Activated CD4-positive, alpha-beta T cell treated with anti-CD3 and anti-CD28 coated beads, Interleukin-2, Interleukin-4, amounts not matched to agents 100 ng/mL and 50 ng/mL, durations not matched to agents 16 hours and 8 hours (primary cell): Measurements from ENCODE around the gene ZNF253.
"Not testable (repeated sequence)": the region's sequence is repeated elsewhere in the genome, so short reads cannot be mapped to it uniquely, and the experiment has no call there.

Experiments
- DNase-seq: peaks from one replicate; pipeline ENCODE4 v3.0.0-alpha.2; 2020; ENCODE audit warnings: low spot score

The ZNF253 gene

GRCh38 chr19:19865750-19866610 is at the start of gene ZNF253:
TSS of gene ZNF253 (plus strand) at chr19:19865882. CDS start at chr19:19865997, 115 bp downstream.
- peak; percentile 94 for DNase-seq

DNA sequence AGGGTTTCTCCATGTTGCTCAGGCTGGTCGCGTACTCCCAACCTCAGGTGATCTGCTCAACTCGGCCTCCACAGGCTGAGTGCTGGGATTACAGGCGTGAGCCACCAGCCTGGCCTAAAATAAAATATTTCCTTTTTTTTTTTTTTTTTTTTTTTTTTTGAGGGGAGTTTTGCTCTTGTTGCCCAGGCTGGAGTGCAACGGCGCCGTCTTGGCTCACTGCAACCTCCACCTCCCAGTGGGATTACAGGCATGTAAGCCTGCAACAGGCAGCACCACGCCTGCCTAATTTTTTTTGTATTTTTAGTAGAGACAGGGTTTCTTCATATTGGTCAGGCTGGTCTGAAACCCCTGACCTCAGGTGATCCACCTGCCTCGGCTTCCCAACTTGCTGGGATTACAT is 49.0 kb upstream of the ZNF253 start:
- DNase-seq = no peak

DNA sequence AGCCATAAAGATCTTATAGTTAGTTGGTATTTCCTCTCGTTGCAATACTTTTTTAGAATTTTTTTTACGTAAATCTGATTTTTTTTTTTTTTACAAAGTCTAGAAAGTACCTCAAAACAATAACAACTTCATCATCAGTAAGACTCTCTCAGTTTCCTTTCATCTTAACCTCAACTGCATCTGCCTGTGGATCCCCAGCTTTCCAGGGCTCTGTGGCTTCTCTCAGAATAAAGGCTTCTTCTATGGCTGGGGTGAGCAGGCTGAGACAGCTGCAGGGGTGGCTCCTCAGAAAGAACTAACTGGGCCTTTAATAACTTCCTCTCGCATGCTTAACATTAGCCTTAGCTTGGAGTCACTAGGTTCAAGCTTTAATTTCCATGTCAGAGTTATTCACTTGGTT is 48.3 kb upstream of the ZNF253 start:
- DNase-seq = no peak

GRCh38 chr19:19820774-19821320 is 44.8 kb upstream of the ZNF253 start:
- DNase-seq = no peak

DNA sequence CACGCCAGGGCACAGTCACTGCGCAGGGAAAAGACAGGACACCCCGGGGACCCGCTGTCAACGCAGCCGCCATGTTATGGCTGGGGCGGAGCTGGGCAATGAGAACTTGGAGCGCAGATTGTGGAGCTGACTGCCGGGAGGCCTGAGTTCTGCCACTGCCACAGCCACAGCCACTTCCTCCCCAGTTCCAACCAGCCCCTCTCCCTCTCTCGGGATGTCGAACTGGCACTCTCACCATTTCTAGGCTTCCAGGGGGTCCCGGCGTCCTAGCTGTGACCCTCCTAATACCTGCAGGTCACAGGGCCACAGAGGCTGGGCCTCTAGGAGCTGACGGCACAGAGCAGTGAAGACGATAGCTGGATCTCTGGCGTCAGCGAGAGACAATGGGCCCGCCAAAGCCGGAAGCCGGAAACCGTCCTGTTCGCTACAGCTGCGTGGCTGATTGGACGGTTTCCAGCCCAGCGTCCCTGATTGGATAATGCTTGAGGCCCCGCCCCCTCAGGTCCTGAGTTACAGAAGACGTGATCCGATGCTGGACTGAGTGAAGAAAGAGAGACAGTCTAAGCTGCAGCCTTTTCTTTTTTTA is 44.2 kb upstream of the ZNF253 start, which contains the start of gene ZNF506:
ZNF506 (minus strand) TSS at position 385 of the 586 bp plus-strand sequence; CDS start at position 238, 147 bp downstream.
- DNase-seq = peak; percentile 90

GRCh38 chr19:19821976-19822375 is 43.7 kb upstream of the ZNF253 start:
- DNase-seq = not testable (repeated sequence)

GRCh38 chr19:19823916-19824315 is 41.8 kb upstream of the ZNF253 start:
- no peak for DNase-seq

DNA sequence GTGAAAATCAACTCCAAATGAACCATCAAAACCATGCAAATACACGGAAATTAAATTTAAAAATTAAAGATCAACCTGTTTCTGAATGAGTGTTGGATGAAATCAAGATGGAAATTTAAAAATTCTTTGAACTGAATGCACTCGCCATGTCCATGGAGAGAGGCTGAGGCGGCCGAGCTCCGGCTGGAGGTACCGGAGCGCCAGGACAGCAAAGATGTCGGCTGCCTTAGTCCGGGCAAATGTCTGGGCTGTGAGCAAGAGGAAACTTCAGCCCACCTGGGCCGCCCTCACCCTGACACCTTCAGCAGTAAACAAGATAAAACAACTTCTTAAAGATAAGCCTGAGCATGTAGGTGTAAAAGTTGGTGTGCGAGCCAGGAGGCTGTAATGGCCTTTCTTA is 38.8 kb upstream of the ZNF253 start:
- DNase-seq = no peak

- DNase-seq = no peak
Measured at GRCh38 chr19:19835560-19836038, 30.1 kb upstream of the ZNF253 start.

- DNase-seq = no peak
Measured at GRCh38 chr19:19847781-19848180, 17.9 kb upstream of the ZNF253 start.

GRCh38 chr19:19849056-19849455 is 16.6 kb upstream of the ZNF253 start:
- no peak for DNase-seq

DNA sequence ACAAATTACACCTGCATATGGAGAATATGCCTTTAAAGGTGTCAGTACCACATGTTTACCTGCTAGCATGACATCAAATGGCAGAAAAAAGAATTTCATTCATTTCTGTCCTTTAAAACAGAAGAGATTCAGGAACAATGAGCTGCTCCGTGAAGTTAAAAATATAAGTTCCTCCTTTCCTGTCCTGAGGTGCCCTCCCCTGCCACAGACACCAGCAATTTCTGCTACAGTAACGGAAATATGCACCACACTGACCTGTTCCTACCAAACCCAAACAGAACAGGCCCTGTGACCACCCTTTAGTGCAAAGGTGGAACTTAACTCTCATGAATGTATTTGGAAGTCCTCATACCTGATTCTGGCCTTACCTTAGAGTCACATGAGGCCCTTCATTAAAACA is 13.9 kb upstream of the ZNF253 start:
- not testable (repeated sequence) for DNase-seq

- no peak for DNase-seq
Measured at GRCh38 chr19:19858751-19859150, 6.9 kb upstream of the ZNF253 start.

- peak; percentile 11 for DNase-seq
Measured at GRCh38 chr19:19860756-19861390, 4.8 kb upstream of the ZNF253 start.

DNA sequence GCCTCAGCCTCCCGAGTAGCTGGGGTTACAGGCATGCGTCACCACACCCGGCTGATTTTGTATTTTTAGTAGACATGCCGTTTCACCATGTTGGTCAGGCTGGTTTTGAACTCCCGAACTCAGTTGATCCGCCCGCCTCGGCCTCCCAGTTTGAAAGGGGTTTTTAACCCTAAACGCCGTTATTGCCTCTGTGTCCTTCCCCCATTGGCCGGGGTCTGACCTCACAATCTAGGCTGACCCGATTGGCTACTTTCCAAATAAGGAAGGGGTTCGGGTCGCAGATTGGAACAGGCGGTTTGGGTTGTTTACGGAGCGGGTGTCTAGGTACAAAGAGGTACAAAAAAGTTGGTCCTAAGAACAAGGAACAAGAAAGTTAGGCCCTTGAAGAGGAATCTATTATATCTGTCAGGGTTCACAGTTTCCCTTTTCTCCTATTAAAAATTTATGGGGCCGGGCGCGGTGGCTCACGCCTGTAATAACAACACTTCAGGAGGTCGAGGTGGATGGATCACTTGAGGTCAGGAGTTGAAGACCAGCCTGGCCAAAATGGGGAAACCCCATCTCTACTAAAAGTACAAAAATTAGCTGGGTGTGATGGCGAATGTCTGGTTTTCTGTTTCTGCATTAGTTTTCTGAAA is 1.0 kb downstream of the ZNF253 start:
- DNase-seq = peak; percentile 53

- DNase-seq = not testable (repeated sequence)
Measured at GRCh38 chr19:19870086-19870485, 4.4 kb downstream of the ZNF253 start.

- DNase-seq = peak; percentile 8
Measured at GRCh38 chr19:19871932-19872331, 6.2 kb downstream of the ZNF253 start.

DNA sequence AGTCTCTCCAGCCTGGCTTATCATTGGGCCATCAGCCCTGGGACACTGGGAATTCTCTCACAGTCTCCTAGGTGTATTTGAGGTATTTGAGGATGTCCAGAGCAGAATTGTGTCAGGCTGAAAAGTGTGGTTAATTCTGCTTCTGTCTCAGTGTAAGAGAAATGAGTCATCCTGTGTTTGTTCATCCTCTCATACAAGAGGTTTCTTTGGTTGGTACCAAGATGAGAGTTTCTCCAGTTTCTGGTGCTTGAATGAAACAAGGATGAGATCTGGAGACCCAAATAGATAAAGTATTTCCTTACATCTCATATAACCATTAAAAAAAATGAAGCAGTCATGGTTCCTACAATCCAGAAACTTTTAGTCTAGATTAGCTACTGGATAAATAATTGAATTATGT is 7.7 kb downstream of the ZNF253 start:
- peak; percentile 27 for DNase-seq

DNA sequence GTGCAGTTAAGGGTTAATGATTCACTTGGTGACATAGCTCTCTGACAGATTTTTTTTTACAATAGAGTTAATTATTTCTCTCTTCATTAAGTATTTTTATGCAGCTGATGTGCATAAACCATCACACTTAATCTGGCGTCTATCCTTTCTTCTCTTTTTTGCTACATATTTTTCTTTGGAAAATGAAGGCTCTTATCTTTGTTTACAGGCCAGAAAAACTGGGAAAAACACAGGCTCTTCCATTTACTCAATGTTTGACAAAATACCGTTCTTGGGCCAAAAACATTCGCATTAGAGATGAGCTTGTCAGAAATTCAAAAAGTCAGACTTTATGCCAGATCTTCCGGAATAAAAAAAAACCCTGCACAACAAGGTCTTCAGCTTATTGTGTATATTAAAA is 12.0 kb downstream of the ZNF253 start:
- DNase-seq = no peak

GRCh38 chr19:19884583-19884982 is 18.9 kb downstream of the ZNF253 start:
- no peak for DNase-seq

GRCh38 chr19:19892055-19892941 is 26.6 kb downstream of the ZNF253 start:
- DNase-seq = not testable (repeated sequence)
